GM12891 (cell line): Measurements from ENCODE around the gene ARHGEF39.

Experiments used
- POLR2A ChIP-seq: IDR thresholded peaks from 2 replicates; pipeline ENCODE4 v1.6.1; 2011; ENCODE audit warnings: low read depth, low read length, control low read depth
- POLR2AphosphoS5 ChIP-seq: IDR thresholded peaks from 2 replicates; pipeline ENCODE4 v1.6.1; 2011; ENCODE audit warnings: low read depth, low read length, control low read depth
- TAF1 ChIP-seq: IDR thresholded peaks from 2 replicates; pipeline ENCODE4 v1.6.1; 2011; ENCODE audit warnings: low read depth, low read length, control low read depth

GRCh38 chr9:35651956-35652828 lies 12.8 kb downstream of the ARHGEF39 start:
- TF ChIP-seq POLR2A = no peak
- TF ChIP-seq POLR2AphosphoS5 = no peak
- TF ChIP-seq TAF1 = no peak
